K562 (cell line): ENCODE measurements around the gene TAS1R3. TPM values are rescaled to one million over a fixed set of nuclear protein-coding genes. Genes with fewer than 3 reads are reported as not detected.
A peak's percentile ranks its signal among the peaks of the same experiment; 100 is the strongest.

Experiments used
- ARID2 ChIP-seq: fragments of 450-650 bp; IDR thresholded peaks from 2 replicates; pipeline ENCODE4 v1.6.1; 2017; ENCODE audit warnings: antibody characterized with exemption, mild to moderate bottlenecking
- CGGBP1 ChIP-seq: fragments of 250-450 bp; sonication (Bioruptor Pico); IDR thresholded peaks from 2 replicates; pipeline ENCODE4 v1.9.0; 2021; ENCODE audit warnings: mild to moderate bottlenecking
- CHCHD3 ChIP-seq: fragments of 250-450 bp; sonication (Bioruptor Pico); IDR thresholded peaks from 2 replicates; pipeline ENCODE4 v2.1.2; 2022; ENCODE audit warnings: mild to moderate bottlenecking
- ETS2 ChIP-seq: IDR thresholded peaks from 2 replicates; pipeline ENCODE4 v1.6.1; 2016; ENCODE audit warnings: borderline replicate concordance, missing genetic modification characterization, mild to moderate bottlenecking, moderate library complexity, missing compliant biosample characterization; ENCODE audit not compliant: poor library complexity, severe bottlenecking
- FOXP1 ChIP-seq: sonication (generic); formaldehyde crosslinking; IDR thresholded peaks from 2 replicates; pipeline ENCODE4 v1.8.0; 2022; ENCODE audit warnings: mild to moderate bottlenecking, missing genetic modification reagents
- GABPB1 ChIP-seq: sonication (generic); formaldehyde crosslinking; IDR thresholded peaks from 2 replicates; pipeline ENCODE4 v1.8.0; 2022; ENCODE audit warnings: mild to moderate bottlenecking, missing genetic modification reagents
- GTF2A2 ChIP-seq: IDR thresholded peaks from 2 replicates; pipeline ENCODE4 v1.6.1; 2016; ENCODE audit warnings: mild to moderate bottlenecking, missing genetic modification characterization, missing compliant biosample characterization
- MEF2A ChIP-seq: IDR thresholded peaks from 2 replicates; pipeline ENCODE4 v1.6.1; 2011; ENCODE audit warnings: low read depth, mild to moderate bottlenecking, low read length, moderate library complexity; ENCODE audit not compliant: control insufficient read depth
- NCOA6 ChIP-seq: fragments of 450-650 bp; IDR thresholded peaks from 2 replicates; pipeline ENCODE4 v1.6.1; 2017; ENCODE audit warnings: mild to moderate bottlenecking
- PCBP2 ChIP-seq: fragments of 200-400 bp; formaldehyde crosslinking; IDR thresholded peaks from 2 replicates; pipeline ENCODE4 v1.6.1; 2018; ENCODE audit warnings: low read length, low read depth, mild to moderate bottlenecking, moderate library complexity; ENCODE audit not compliant: poor library complexity, severe bottlenecking
- RBBP5 ChIP-seq: fragments of 200-600 bp; sonication (generic); IDR thresholded peaks from 2 replicates; pipeline ENCODE4 v1.6.1; 2012; ENCODE audit warnings: borderline replicate concordance, mild to moderate bottlenecking, low read length, control low read depth, inconsistent platforms; ENCODE audit not compliant: insufficient read depth, poor library complexity, severe bottlenecking
- SIN3A ChIP-seq, 2 experiments: fragments of 150-350 bp in 1 of 2; IDR thresholded peaks; 2 replicates each; pipeline ENCODE4 v1.6.1; 2011 to 2016; ENCODE audit warnings: borderline replicate concordance in 2 of 2, low read depth in 2 of 2, low read length in 2 of 2, mild to moderate bottlenecking in 2 of 2, moderate library complexity in 2 of 2; ENCODE audit not compliant: control insufficient read depth in 1 of 2
- SIRT6 ChIP-seq: IDR thresholded peaks from one replicate; pipeline ENCODE4 v1.6.1; 2012; ENCODE audit warnings: low read depth, mild to moderate bottlenecking, control low read depth, inconsistent platforms, low read length, moderate library complexity
- U2AF1 ChIP-seq: fragments of 200-400 bp; formaldehyde crosslinking; optimal IDR thresholded peaks from 2 replicates; pipeline ENCODE3; 2017; ENCODE audit warnings: mild to moderate bottlenecking, low read depth, low read length, moderate library complexity
- ZNF12 ChIP-seq: sonication (generic); formaldehyde crosslinking; IDR thresholded peaks from 2 replicates; pipeline ENCODE4 v1.4.0; 2020; ENCODE audit warnings: mild to moderate bottlenecking, missing genetic modification reagents
- ZNF445 ChIP-seq: fragments of 250-450 bp; sonication (Bioruptor Pico); IDR thresholded peaks from 2 replicates; pipeline ENCODE4 v1.4.0; 2020; ENCODE audit warnings: low read depth, mild to moderate bottlenecking, moderate library complexity
- ZNF518B ChIP-seq: fragments of 250-450 bp; sonication (Bioruptor Pico); IDR thresholded peaks from 2 replicates; pipeline ENCODE4 v1.5.0; 2021; ENCODE audit warnings: mild to moderate bottlenecking, moderate library complexity
- ZNF561 ChIP-seq: fragments of 450-650 bp; formaldehyde crosslinking; conservative IDR thresholded peaks from 2 replicates; pipeline ENCODE4 v1.4.0; 2020; ENCODE audit warnings: mild to moderate bottlenecking, moderate library complexity
- ZNF766 ChIP-seq: fragments of 200-800 bp; sonication (Bioruptor generic); conservative IDR thresholded peaks from 2 replicates; pipeline ENCODE4 v1.6.1; 2016; ENCODE audit warnings: missing genetic modification characterization, missing compliant biosample characterization
- polyA plus RNA-seq, 8 experiments: library from polyadenylated mRNA; depleted of rRNA in 4 of 8; stranded (reverse) in 5 of 8; unstranded in 3 of 8; fragments of >200 nt; fragmentation: Nextera tagmentation in 2 of 8; fragmentation: Illumina TruSeq in 1 of 8; extraction: Ambion mirVana in 2 of 8; extraction: Trizol in 1 of 8; gene quantifications; 2 replicates each; pipeline versions ENCODE4 v1.2.1 to v1.2.3, GENCODE V29; 2011 to 2014; ENCODE audit warnings: inconsistent platforms in 1 of 8, missing spikeins in 1 of 8
- total RNA-seq, 7 experiments: library from RNA; depleted of rRNA in 6 of 7; stranded (reverse); fragments of >200 nt in 6 of 7; fragmentation: Illumina TruSeq in 2 of 7; extraction: Trizol in 2 of 7; gene quantifications; 2 replicates each; pipeline versions ENCODE4 v1.2.1 to v1.2.3, GENCODE V29; 2011 to 2021; ENCODE audit warnings: low replicate concordance in 1 of 7
- TF ChIP-seq, protein P1 (sequence below): fragments of 250-450 bp; sonication (Bioruptor Pico); IDR thresholded peaks from 2 replicates; pipeline ENCODE4 v1.8.0; 2022; ENCODE audit warnings: inconsistent platforms, mild to moderate bottlenecking, moderate library complexity, borderline replicate concordance
- TF ChIP-seq, protein P2 (sequence below): fragments of 450-650 bp; IDR thresholded peaks from 2 replicates; pipeline ENCODE4 v1.6.1; 2017; ENCODE audit warnings: antibody characterized with exemption

The TAS1R3 gene
- total and polyA plus RNA-seq, 9 of the 15 experiments (the other 6 are each of a cell fraction or from before 2014, with no cell fraction given) = 0.07 to 0.13 TPM; not detected in 7

GRCh38 chr1:1347663-1348419, 16.8 kb downstream of the TAS1R3 start (continued):
- TF ChIP-seq U2AF1 (no peak), MEF2A (no peak), CGGBP1 (no peak), ETS2 (tag) (no peak), PCBP2 (no peak), ZNF766 (CRISPR knock-in tag) (no peak), ZNF12 (CRISPR knock-in tag) (no peak), ZNF445 (no peak), SIN3A (IDR thresholded peaks at IDR 0.05; ENCODE audit: borderline replicate concordance in 2 of 2, control insufficient read depth in 1 of 2, low read depth in 2 of 2, low read length in 2 of 2) (peak in 1 of 2 experiments; percentile 85; a peak in 2 of 4 replicates), ZNF518B (CRISPR knock-in tag) (no peak), GTF2A2 (no peak), NCOA6 (no peak), SIRT6 (no peak), RBBP5 (peak; percentile 59), ARID2 (no peak), ZNF561 (CRISPR knock-in tag) (no peak), FOXP1 (CRISPR knock-in tag) (peak; percentile 77), CHCHD3 (CRISPR knock-in tag) (no peak), GABPB1 (peak; percentile 66)
- TF ChIP-seq, protein P1, sequence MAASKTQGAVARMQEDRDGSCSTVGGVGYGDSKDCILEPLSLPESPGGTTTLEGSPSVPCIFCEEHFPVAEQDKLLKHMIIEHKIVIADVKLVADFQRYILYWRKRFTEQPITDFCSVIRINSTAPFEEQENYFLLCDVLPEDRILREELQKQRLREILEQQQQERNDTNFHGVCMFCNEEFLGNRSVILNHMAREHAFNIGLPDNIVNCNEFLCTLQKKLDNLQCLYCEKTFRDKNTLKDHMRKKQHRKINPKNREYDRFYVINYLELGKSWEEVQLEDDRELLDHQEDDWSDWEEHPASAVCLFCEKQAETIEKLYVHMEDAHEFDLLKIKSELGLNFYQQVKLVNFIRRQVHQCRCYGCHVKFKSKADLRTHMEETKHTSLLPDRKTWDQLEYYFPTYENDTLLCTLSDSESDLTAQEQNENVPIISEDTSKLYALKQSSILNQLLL = no peak
- TF ChIP-seq, protein P2, sequence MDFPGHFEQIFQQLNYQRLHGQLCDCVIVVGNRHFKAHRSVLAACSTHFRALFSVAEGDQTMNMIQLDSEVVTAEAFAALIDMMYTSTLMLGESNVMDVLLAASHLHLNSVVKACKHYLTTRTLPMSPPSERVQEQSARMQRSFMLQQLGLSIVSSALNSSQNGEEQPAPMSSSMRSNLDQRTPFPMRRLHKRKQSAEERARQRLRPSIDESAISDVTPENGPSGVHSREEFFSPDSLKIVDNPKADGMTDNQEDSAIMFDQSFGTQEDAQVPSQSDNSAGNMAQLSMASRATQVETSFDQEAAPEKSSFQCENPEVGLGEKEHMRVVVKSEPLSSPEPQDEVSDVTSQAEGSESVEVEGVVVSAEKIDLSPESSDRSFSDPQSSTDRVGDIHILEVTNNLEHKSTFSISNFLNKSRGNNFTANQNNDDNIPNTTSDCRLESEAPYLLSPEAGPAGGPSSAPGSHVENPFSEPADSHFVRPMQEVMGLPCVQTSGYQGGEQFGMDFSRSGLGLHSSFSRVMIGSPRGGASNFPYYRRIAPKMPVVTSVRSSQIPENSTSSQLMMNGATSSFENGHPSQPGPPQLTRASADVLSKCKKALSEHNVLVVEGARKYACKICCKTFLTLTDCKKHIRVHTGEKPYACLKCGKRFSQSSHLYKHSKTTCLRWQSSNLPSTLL = no peak
